ENCODE data around the gene ACTL7A. TPM values are rescaled to one million over a fixed set of nuclear protein-coding genes. Genes with fewer than 3 reads are reported as not detected.
"Not testable (repeated sequence)": the region's sequence is repeated elsewhere in the genome, so short reads cannot be mapped to it uniquely, and the experiment has no call there.

ACTL7A gene
- polyA plus RNA-seq, 12 donors = not detected

- no peak for DNase-seq
These were observed 16.1 kb upstream of the ACTL7A start for GRCh38 chr9:108845947-108846346.

DNA sequence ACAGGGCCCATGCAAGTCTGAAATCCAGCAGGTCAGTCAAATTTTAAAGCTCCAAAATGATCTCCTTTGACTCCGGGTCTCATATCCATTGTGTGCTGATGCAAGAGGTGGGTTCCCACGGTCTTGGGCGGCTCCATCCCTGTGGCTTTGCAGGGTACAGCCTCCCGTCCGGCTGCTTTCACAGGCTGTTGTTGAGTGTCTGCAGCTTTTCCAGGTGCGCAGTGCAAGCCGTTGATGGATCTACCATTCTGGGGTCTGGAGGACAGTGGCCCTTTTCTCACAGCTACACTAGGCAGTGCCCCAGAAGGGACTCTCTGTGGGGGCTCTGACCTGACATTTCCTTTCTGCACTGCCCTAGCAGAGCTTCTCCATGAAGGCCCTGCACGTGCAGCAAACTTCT lies 13.8 kb upstream of the ACTL7A start:
- DNase-seq = not testable (repeated sequence)

GRCh38 chr9:108850293-108850897 lies 11.7 kb upstream of the ACTL7A start:
- DNase-seq = no peak

DNA sequence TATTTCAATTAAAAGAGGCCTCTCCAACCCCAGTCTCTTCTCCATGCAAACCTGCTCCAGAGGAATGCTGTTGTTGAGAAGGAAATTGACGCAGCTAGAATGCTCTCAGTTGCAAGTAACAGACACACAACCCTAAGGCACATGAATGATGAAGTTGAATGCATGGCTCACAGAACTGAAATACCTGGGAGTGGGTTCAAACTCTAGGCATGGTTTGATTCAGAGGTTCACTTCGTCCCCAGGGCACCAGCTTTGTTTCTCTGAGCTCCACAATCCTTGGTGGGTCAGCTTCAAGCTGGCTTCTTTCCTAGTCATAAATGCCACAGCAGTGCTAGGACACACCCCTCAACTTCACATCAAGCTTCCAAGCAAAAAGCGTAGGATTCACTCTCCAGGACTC lies 10.9 kb upstream of the ACTL7A start:
- no peak for DNase-seq

DNA sequence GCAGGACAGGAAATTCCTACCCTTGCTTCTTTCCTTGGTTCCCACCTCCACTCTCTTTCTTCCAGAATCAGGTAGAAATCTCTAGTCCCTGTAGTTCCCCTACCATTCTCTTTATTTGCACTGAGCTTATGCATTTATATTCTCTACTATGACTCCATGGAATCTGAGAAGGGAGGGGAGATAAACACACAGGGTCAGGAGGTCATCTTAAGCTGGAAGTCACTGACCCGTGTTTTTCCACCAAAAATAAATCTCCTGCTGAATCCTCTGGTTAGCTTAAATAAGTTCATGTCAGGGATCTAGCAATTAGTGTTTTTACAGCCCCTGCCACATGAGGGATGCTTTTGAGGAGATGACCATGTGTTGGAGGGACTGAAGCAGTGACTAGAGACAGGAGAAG lies 10.0 kb upstream of the ACTL7A start:
- DNase-seq = no peak

DNA sequence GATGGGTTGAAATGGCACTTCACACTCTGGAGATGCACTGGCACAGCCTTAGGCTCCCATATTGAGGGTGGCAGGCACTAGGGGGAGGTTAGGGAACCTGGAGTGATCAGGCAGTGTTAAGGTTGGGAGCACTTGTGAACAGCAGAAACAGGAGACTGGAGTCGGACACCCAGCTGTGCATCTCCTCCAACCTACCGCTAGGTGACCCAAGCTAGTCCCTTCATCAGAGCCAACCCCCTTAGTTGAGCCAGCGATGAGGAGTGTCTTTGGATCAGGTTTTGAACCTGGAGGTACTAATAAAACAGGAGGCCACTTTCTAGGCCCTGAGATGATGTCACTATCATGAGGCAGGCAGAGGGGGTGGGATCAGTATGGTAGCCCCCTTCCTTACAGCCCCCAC lies 8.0 kb upstream of the ACTL7A start:
- no peak for DNase-seq

- no peak for DNase-seq
These were observed 7.2 kb upstream of the ACTL7A start for GRCh38 chr9:108854641-108855528.

GRCh38 chr9:108855529-108855886 lies 6.6 kb upstream of the ACTL7A start:
- DNase-seq = no peak

DNA sequence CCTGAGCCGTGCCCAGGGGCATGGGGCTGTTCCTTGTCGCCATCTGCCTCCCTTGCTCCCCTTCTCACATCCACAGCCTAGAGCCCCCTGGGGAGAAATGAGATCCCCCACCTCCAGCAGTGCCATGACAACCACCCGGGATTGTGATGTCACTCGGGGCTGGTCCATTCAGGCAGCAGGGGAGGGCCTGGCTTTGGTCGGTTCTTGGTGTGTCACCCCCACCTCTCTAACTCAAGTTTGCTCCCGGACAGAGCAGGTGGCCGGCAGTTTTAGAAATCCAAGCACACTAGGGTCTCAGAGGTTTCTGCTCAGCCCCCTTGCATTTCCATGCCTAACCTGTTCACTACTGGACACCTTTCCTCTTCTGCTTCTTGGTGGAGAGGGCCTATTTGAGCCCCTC lies 6.2 kb upstream of the ACTL7A start, which contains the start of gene ACTL7B:
Gene ACTL7B (minus strand): TSS at position 99 of the 400 bp plus-strand sequence. CDS start 56 bp downstream, at position 43.
- no peak for DNase-seq

DNA sequence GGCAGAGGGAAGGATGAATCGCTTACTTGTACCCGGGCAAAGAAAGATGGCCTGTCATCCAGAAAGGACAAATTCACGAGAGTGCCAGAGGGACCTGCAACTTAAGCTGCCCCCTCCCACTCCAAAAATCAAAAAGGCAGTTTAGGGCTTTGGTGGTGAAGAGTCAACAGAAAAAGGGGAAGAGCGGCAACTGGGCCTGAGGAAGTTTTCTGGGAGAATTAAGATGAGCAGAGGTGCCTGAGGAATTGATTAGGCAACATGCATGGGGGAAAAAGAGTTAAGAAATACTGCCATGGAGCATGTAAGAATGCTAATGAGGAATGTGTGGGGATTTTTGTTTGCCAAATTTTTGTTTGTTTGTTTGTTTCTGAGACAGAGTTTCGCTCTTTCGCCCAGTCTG lies 4.5 kb upstream of the ACTL7A start:
- DNase-seq = no peak

GRCh38 chr9:108859459-108860114 lies 2.5 kb upstream of the ACTL7A start:
- no peak for DNase-seq

DNA sequence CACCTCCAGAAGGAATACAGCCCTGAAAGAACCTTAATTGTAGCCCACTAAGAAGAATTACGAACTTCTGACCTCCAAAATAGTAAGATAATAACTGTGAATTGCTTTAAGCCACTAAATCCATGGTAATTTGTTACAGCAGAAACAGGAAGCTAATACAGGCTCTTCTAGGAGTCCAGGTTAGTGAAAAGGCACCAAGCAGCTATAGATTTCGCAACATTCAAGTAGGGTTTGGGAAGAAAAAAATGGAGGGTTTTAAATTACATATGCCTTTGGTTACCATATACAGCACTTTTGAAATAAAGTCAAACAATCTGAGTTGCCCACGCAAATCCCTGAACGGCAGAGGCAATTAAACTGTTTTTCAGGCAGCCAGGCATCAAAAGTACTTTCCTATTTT lies 1.7 kb upstream of the ACTL7A start:
- no peak for DNase-seq

DNA sequence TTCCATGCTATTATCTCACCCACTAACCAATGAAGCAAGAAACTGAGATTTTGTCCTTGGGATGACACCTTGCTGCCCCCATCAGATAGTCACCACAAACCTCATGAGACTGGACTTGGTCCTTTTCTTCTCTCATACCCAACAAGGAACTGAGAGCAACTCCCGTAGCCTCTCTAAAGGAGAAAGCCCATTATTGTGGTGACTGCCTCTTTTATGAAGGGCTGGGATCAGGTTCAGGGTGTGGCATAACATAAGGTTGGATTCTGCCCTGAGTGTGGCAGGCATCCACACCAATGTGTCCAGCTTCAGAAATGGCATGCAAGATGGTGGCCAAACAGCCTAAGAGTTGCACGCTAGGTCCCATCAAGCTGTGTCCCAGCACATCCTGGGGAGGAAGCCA lies 1.3 kb upstream of the ACTL7A start:
- DNase-seq = no peak

GRCh38 chr9:108861464-108861863 lies 602 bp upstream of the ACTL7A start:
- no peak for DNase-seq

GRCh38 chr9:108863891-108864290 lies 1.8 kb downstream of the ACTL7A start:
- no peak for DNase-seq

DNA sequence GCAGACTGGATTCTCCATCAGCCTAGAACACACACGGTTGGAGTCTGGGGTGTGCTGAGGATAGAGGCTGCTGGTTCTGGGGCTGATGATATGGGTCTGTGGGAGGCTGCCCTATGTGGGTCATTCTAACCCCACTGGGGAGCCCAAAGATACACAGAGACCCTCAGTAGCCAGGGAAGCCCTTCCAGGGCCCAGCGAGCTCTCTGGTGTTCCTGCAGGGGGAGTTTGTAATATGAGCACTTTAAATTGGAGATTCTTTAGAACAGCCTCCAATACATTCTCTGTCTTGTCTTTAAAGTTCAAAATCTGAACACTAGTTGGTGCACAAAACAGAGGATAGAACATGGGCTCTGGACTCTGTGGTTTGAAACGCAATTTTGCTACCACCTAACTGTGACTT lies 2.4 kb downstream of the ACTL7A start:
- DNase-seq = no peak

DNA sequence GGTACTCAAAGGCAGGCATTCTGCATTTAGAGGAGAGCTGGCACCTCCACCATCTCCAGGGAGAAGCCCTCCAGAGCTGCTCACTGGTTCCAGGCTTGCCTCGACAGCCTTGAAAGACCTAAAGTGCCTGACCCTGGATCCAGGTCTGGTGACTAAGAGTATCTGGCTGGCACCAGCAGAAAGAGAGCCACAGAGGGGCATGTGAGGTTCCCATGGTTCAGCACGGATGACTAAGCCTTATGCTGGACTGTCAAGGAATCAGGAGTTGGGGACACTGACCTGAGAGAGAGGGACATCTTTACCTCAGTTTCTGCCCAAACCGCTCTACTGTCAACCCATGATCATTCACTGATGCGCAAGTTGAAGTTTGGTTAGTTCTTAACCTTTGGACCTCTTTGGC lies 3.0 kb downstream of the ACTL7A start:
- DNase-seq = no peak

DNA sequence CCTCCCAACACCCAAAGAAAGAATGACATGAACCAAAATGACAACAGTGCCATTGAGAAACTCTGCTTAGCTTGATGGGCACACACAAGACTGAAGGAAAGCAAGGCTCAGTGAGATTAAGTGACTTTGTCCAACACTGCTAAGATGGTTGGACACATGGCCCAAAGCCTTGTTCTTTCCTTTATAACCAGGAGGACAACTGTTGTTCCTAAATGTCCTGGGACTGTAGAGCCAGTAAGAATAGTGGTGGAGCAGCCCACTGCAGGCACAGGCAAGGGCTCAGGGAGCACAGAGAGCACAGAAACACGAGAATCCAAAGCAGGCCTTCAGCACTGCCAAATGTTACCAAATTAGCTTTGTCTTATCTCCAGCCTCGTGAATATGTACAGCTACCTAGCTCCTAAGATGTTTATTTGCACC lies 3.9 kb downstream of the ACTL7A start:
- DNase-seq = no peak

GRCh38 chr9:108867116-108867515 lies 5.0 kb downstream of the ACTL7A start:
- DNase-seq = no peak

DNA sequence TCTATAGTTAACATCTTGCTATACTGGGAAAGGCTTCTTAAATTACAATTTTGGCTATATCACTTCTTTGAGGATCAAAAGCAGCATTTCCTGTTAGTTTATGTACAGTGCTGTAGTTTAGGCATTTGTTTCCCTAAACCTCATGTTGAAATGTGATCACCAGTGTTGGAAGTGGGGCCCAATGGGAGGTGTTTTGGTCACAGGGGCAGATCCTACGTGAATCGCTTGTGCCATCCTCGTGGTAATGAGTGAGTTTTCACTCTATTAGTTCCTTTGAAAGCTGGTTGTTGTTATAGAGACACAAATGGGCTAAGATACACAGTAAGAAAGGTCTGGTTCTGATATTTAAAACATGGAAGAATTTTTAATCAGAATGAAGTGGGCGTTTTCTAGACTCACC lies 5.8 kb downstream of the ACTL7A start:
- DNase-seq = no peak

- no peak for DNase-seq
These were observed 7.1 kb downstream of the ACTL7A start for GRCh38 chr9:108869092-108869725.

- no peak for DNase-seq
These were observed 12.2 kb downstream of the ACTL7A start for GRCh38 chr9:108874058-108874788.
